ENCODE measurements around the gene LNX2.

LNX2 gene

GRCh38 chr13:27497563-27498230 lies 122.6 kb downstream of the LNX2 start:
- no peak for DNase-seq

DNA sequence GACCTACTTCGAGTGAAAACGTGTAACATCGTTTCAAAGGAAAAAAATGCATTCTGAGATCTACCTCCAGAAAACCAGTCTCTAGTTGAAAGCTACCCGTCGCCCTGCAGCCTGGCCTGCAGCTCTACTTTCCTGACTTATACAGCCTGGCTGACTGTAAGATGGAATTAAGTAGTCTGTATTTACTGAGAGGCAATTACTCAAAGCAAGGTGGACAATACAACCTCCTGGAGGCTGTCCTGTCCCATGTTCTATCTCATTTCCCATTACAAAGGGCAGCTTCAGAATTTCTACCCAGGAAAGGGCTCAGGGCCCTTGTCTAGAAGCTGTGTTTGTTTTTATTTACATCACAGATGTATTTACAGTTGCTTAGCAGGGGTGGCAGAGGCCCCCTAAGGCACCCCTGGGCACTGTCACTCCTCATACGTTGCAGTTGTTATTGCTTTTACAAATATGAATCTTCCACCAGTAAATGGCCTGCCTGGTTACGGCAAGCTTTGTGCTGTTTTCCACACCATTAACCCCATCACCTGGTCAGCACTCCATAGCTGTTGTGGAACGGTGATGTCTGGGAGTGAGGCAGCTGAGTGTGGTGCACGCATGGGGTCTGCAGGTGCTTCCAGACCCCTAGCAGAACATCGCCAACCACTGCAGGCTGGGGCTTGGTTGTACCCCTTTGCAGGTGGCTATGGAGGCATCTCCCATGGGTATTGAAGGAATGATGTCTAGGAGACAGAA lies 123.6 kb downstream of the LNX2 start:
- no peak for DNase-seq

GRCh38 chr13:27496006-27496405 lies 124.3 kb downstream of the LNX2 start:
- DNase-seq, result no peak

All from NCI-H510A treated with DMSO at 0.1 percent for 48 hours (cell line).